GM18507 (cell line): ENCODE measurements around the gene C14orf132.

Source experiments
- DNase-seq: peaks from one replicate; pipeline ENCODE4 v3.0.0; 2011; ENCODE audit warnings: low read depth; ENCODE audit not compliant: insufficient read length; ENCODE audit errors: extremely low spot score
- FAIRE-seq: peaks from 2 replicates; lab custom pipeline; 2011; peaks lifted over from hg19 to GRCh38; lab: Jason Lieb, UNC

C14orf132 gene

GRCh38 chr14:96095058-96095457, 55.9 kb downstream of the C14orf132 start:
- FAIRE-seq, result no peak
- DNase-seq, result no peak

GRCh38 chr14:96095581-96096476, 56.7 kb downstream of the C14orf132 start:
- DNase-seq (no peak), FAIRE-seq (no peak)

- no peak for DNase-seq
- FAIRE-seq, result no peak
These were observed 57.8 kb downstream of the C14orf132 start for GRCh38 chr14:96096639-96097610.

GRCh38 chr14:96097752-96098151, 58.6 kb downstream of the C14orf132 start:
- FAIRE-seq, result no peak

GRCh38 chr14:96098309-96098998, 59.3 kb downstream of the C14orf132 start:
- FAIRE-seq, result no peak
- DNase-seq, result no peak

More at GRCh38 chr14:96097752-96098151, 58.6 kb downstream of the C14orf132 start:
- no peak for DNase-seq

- FAIRE-seq, result no peak
- DNase-seq, result no peak
These were observed 59.8 kb downstream of the C14orf132 start for GRCh38 chr14:96098999-96099335.

GRCh38 chr14:96100161-96101064, 61.3 kb downstream of the C14orf132 start:
- peak; percentile 48 for DNase-seq
- FAIRE-seq, result peak; percentile 77

GRCh38 chr14:96102081-96102856, 63.1 kb downstream of the C14orf132 start:
- DNase-seq, result no peak
- no peak for FAIRE-seq

- DNase-seq (no peak), FAIRE-seq (no peak)
These were observed 63.9 kb downstream of the C14orf132 start for GRCh38 chr14:96103075-96103474.

GRCh38 chr14:96103560-96104460, 64.6 kb downstream of the C14orf132 start:
- DNase-seq, result no peak
- FAIRE-seq, result no peak

GRCh38 chr14:96104469-96105057, 65.4 kb downstream of the C14orf132 start:
- DNase-seq (no peak), FAIRE-seq (no peak)

- no peak for FAIRE-seq
- DNase-seq, result no peak
These were observed 66.1 kb downstream of the C14orf132 start for GRCh38 chr14:96105089-96105925.

- DNase-seq, result no peak
These were observed 66.8 kb downstream of the C14orf132 start for GRCh38 chr14:96105926-96106441.

GRCh38 chr14:96106891-96107290, 67.7 kb downstream of the C14orf132 start:
- no peak for DNase-seq
- FAIRE-seq, result no peak

More at GRCh38 chr14:96105926-96106441, 66.8 kb downstream of the C14orf132 start:
- FAIRE-seq, result no peak

GRCh38 chr14:96108061-96108795, 69.1 kb downstream of the C14orf132 start:
- FAIRE-seq (no peak), DNase-seq (no peak)
